HG03066 (cell line): ENCODE measurements around the gene SLC39A1.

Experiments used
- ATAC-seq: cut with Tn5 transposase; IDR thresholded peaks from one replicate; pipeline ENCODE4 v1.9.1; 2021; ENCODE audit warnings: low read depth; ENCODE audit not compliant: unreplicated experiment

Gene SLC39A1

DNA sequence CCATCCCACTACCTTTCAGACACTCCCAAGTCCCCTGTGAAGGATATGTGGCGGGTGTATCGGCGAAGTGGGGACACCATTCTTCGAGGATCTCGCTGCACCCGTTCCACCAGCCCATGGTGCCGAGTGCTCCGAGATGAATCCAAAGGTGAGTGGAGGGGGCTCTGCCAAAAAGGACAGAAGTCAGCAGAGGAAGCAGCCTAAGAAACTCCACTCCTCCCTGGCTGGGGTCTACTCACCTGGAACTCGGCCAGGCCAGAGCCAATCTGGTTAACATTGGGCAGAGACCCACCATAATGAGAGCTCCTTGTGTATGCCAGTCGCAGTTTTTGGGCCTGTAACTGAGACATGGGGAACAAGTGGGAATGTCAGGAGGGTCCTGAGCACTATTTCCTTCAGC is 8.5 kb downstream of the SLC39A1 start:
- ATAC-seq = no peak

DNA sequence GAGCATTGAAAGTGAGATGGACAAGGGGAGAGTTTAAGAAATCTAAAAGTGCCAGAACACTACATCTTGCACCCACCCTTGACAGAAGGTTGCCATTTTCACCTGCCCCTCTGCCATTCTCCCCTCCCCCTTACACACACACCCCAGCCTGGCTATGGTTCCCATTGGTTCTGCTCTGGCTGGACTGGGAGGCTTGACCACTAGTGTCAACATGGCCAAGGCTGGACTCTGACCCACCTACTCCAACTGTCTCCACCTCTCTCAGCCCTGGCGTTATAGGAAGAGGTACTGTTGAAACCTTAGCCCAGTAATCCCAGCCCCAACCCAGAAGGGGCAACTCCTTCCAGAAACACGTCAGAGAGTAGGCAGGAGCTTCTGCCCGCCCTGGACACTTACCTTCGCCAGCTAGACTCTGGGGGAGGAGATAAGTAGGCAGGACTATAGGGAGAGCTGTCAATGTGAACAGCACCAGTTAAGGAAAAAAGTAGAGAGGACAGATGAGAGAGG is 9.4 kb downstream of the SLC39A1 start:
- ATAC-seq = no peak

DNA sequence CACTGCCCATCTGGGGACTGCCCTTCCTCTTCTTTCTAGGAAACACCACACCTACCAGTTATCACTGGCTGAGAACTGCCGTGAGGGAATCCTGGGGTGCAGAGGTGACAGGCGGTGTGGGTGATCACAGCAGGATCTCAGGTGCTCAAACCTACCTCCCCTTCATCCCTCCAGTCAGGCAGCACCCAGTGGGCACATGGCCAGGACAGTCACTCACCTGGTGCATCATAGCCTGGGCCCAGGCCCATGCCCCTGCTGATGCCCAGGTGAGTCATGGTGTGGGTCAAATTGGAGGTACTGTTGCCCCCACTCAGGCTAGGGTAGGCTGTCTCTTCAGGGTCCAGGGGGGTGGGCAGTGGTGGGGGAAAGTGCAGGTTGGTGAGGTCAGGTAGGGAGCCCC is 11.5 kb downstream of the SLC39A1 start:
- ATAC-seq = no peak

DNA sequence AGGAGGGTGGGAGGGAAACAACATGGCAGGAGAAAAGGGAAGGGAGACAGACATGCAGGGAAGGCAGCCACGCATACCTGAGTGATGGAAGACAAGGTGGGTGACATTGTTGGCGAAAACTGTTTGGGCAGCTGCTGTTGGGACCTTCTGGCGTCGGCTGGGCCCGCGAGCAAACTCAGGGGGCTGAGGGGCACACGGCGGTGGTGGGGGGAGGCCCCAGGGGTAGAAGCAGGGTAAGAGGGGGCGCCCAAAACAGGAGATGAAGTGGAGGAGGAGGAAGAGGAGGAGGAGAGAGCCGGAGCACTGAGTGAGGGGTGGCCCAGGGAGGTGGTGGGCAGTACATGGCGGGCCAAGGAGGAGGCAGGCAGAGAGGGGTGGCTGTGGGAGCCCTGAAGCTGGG is 12.2 kb downstream of the SLC39A1 start:
- no peak for ATAC-seq

DNA sequence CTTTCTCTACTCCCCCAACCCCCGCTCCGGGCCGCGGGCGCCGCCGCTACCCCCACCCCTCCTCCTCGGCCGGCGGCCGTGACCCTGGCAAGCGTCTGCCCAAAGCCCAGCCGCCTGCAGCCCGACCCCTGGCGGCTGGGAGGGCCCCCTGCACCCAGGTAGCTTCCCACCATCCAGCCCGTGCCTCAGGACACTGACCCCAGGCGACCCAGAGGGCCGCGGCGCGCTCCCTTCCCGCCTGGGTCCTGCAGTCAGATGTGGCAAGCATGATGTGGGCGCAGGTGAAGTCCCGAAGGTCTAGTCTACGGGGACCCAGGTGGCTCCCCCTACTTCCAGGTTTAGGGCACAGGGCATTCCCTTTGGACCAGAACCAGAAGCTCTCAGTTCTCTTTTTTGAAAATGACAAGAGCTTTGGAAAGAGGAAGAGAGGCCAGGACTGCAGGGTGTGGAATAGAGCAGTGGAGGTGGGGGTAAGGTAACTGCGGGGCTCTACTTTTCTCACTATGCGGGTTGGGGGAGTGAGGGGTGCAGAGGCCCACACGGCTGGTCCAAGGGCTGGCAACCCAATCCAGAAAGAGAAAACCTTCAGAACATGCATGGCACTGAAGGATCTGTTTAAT is 16.6 kb downstream of the SLC39A1 start, which contains the start of gene DENND4B:
DENND4B (minus strand) TSS at position 97 of the 620 bp plus-strand sequence. CDS start 2,344 bp downstream, outside the sequence.
- peak; percentile 62 for ATAC-seq

DNA sequence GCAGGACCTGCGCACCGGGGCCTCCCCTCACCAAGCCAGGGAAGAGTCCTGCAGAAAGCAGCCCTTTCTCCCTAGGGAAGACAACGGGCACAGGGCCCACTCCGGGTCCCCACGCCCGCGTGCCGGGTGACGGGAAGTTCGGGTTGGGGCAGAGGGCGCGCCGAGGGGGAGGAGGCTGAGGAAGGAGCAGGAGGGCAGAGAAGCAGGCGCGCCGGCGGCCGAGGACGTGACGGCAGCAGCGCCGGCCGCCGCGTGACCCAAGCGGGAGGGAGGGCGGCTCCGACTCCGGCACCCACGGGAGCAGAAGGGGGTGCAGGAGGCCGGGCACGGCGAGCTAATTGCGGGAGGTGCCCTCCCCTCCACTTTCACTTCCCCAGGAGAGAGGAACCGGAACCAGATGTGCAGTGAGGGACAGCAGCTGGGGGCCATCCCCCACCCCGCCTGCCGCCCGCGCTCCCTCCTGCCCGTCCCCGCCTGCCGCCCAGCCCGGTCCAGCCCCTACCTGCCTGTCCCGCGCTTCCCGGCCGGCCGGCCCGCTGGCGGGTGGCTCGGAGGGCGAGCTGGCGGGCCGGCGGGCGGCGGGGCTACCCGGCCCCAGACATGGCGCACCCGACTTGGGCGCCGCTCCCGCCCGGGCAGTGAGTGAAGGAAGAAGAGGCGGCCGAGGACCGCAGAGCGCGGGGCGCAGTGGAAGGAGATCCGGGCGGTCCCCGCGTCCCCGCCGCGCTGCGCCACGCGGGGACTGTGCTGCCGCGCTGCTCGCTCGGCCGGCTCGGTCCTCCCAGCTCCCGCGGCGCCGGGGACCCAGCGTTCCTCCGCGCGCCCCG is 17.3 kb downstream of the SLC39A1 start:
- peak; percentile 76 for ATAC-seq

DNA sequence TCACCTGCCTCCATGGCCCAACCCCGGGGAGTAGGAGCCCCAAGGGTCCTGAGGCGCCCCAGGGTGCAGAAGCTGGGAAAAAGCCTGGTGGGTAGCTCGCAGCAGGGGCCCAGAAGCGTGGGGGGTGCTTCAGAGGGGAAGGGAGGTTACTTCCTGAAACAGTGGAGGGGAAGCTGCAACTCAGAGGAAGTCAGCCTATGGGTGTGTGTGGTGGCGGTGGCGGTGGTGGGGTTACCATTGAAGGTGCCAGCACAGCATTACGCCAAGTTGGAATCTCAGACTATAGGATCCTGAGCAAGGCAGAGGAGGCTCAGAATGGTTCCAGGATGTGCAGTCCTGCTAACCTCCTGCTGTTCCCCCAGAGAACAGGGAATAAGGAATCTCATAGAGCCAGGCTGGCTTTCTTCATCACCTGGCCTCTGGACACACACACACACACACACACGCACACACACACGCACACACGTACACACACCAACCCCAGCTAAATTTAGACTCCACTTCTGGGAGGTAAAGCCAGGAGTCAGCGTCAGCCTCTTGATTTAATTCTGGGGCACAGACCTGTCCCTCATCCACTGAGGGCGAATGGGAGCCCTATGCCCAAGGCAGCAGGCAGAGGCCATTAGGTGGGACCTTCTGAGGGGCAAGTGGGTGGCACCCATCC is 18.1 kb downstream of the SLC39A1 start:
- ATAC-seq = no peak

DNA sequence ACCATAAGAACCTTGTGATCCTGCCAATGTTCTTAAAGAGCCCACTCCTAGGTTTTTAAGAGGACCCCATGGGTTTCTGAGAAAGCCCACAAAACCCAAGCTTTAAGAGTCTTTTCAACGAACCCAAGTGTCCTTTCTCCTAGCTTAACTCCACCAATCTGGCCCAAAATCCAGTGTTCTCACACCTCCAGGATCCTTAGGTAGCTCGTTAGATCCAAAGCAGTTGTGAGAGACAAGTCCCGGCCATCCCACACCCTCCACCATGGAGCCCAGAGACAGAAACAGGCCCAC is 18.6 kb downstream of the SLC39A1 start:
- no peak for ATAC-seq

DNA sequence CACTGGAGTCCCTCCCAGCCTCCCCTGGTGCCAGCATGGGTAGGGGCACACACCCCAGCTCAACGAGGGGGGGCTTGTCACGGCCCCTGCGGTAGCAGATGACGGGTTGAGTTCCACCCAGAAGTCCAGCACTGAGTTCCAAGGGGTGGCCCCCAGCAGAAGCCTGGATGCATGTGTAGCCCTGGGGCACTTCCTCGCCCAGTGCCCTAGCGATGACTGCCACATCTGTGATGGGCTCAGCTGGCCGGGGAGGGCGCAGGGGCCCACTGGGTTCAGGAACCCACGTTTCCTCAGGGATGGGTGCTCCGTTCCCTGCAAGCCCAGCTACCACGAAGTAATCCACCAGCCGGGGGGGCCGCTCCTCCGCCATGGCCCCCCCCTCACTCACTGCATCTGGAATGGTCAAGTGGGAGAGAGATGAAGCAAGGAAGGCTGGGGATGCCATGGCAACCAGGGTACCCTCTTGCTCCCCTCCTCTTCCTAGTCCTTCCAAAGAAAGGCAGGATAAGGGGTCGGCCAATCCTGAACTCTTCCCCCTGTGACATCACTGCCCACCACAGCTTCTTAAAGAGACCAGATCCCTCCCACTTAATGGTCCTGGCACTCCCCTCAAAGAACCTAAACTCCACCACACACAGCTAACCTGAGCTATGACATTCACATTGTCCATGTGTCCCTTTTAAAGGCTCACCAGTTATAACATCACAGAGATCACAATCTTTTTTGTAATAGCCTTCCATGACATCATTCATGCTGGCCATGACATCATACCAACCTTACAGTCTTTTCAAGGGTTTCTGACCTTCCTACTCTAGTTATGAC is 19.1 kb downstream of the SLC39A1 start:
- no peak for ATAC-seq

DNA sequence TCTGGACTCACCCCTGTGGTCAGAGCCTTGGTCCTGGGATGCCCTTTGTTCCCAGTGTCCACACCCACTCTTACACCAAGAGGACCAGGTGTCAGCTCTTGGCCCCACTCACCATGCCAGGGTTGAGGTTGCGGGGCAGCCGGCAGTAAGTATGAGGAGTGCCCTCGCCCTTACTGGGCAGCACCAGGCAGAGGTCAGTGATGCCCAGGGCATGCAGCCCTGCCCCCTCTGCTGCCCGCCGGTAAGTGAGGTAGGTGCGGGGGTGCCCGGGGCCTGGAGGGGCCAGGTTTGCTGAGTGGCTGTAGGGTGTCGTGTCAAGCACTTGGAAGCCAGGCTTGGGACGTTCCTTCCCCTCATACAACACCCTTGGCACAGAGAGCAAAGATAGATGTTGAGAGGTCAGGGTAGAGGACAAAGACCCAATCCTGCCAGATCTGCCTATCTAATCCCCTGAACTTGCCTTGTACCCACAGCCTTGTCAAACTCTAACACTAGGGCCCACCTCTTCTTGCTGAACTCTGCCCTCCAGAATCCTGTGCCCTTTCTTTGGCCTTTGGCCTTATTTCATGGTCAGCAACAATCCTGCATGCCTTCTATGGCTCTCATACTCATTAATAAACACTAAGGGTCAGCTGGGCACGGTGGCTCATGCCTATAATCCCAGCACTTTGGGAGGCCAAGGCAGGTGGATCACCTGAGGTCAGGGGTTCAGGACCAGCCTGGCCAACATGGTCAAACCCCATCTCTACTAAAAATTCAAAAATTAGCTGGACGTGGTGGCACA is 20.4 kb downstream of the SLC39A1 start:
- no peak for ATAC-seq

DNA sequence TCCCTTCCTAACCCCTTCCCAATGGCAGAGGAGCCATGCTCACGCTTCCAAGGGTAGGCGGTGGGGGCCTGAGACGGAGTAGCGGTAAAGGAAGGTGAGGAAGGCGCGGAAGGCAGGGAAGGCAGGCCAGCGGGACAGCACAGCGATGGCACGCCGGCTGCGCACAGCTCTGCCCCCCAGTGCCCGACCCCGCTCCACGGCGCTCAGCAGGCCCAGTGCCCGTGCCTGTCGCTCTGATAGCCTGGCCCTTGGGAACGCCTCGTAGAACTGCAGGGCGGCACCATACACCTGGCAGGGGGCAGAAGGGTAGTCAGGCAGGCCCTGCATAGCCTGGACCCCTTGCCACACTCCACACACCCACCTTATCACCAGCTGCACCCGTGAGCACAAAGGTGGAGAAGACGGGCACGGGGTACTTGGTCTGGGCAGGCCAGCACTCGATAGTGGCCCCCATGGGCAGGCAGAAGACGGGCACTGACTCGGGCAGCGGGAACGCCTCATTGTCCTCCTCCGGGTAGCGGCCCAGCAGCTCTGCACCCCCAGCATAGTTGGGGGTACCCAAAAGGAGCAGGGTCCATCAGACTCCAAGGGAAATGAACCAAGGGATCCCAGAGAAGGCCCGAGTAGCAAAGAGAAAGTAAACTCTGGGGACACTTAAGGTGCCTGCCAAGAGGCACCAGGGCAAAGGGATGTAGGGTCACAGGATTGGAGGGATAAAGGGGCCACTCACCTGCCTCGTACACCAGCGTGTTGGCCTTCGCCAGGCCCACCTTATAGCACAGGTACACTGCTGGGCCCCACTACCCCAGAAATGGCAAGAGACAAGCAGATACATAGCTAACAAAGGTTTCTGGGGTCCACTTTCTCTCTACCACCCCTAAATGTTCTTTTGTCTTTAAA is 21.3 kb downstream of the SLC39A1 start:
- ATAC-seq = no peak

DNA sequence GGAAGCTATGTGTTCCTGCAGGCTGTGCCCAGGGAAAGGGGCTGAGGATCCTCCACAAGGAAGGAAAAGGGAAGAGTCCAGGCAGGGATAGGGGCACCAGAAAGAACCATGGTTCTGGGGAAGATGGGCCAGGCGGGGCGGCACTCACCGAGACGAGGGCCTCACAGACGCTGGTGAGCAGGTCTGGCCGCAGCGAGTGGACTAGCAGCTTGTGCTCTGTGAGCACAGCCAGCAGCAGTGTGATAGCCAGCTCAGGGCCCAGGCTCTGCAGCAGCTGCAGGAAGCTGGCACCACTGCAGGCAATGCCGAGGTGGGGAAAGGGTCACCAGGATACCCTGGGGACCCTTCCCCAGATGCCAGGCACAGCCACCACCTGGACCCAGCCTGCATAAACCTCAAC is 22.6 kb downstream of the SLC39A1 start:
- ATAC-seq = no peak

DNA sequence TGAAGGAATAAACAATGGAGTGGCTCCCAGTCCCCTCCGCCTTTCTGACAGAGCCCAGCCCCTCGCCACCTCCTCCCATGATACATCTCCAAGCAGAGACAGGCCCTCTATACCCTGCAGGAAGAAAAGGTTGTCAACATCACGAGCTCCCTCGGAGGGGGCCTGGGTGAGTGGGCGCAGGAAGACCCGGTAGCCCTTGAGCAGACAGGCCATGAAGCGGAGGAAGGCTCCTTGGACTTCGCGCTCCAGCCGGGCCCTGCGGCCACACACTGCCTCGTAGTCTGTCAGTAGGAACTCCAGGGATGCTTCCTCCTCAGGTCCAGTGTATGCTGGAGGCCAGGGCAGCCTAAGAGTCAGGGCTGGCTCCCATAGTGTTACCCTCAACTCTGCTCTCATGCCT is 23.9 kb downstream of the SLC39A1 start:
- no peak for ATAC-seq

DNA sequence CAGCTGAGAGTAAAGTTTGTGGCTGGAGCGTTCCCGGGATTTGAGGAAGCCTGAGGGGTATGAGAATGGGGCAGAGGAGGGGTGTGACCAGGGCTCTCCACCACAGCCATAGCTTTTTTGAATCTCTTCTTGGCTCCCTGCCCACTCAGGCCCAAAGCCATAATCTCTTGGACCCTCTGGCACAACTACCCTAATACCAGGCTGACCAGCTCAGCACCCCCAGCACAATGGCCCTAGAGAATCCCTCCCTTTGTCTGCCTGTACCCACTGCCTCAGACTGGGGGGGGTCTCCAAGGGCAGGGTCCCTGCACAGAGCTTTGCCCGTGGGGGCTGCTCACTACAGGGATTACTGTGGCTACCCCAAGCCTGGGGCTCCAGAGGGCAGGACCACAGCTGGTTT is 24.3 kb downstream of the SLC39A1 start:
- ATAC-seq = no peak

DNA sequence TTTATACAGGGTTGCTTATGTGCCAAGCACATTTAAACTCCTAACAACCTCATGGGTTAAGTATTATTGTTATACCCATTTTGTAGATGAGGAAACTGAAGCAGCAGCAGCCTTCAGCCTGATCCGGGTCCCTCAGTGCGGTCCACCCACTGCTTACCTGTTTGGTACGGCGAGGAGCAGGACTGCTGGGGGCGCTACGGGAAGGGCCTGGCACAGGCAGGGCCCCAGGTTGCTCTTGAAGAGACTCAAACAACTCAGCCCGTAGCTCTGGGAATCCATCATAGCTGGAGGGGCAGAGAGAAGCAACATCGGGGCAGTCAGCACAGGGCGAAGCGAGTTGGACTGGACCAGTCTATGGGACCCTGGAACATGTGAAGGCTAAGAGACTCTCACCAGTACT is 26.0 kb downstream of the SLC39A1 start:
- no peak for ATAC-seq

DNA sequence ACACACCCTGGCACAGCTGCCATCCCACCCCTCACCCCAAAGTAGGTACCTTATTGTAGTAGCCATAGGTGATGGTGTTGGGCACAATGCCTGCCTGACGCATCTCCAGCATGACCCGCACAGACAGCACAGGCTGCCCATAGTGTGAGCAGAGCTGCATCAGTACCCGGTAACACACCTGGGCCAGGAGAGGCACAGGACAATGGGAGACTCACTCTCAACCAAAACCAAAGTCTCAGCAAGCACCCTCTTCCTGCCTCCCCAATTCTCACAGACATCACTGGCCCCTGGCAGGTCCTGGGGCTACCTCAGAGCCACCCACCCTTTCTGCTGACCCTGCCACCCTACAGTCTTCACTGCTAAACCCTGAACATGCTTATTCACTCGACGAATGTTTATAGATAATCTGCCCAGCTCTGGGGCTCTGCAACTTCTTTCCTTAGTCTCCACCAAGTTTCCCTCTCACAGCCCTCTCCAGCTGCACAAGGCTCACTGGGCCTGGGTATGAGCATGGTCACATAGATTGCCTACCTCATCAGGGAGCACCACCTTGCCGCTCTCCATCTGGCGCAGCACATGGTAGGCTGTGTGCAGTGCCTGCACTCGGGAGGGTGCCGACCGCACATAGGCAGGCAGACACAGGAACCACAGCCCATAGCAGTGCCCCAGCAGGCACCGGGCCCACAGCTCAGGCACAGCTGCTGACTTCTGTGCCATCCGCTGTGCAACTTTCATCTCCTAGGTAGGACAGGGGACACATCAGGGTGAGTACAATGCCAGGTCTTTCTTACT is 27.1 kb downstream of the SLC39A1 start:
- no peak for ATAC-seq

DNA sequence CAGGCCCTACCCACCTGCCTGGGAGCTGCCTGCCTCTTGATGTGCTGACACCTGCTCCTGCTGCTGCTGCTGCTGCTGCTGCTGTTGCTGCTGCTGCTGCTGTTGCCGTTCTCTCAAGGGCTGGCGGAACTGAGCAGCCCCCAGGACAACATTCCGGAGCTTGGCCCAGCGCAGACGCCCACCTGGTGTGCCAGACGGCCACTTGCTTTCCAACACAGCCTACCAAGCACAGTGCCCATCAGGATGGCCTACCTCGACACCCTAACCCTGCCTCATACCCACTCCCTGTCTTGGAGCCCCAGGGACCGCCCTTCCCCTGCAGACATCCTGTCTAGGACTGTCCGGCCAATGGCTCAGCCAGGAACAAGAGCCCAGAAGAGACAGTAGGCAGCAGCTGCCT is 28.6 kb downstream of the SLC39A1 start:
- ATAC-seq = no peak

DNA sequence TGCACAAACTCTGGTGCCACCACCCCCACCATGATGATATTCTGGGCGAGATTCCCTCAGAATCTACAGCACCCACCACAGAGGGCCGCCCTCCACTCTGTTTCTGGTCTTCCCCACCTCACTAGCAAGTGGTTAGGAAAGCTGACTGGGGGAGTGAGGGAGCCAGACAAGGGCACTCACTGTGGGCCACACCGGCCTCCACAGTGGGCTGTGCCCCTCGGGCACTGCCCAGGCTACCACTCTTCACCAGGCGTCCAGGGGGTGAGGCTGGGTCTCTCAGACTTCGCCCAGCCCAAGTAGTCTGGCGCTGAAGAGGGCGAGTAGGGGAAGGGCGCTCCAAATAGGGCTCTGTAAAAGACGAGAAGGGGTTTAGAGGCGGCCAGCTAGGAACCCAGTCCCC is 29.4 kb downstream of the SLC39A1 start:
- no peak for ATAC-seq
